GM19455 (cell line): Measurements from ENCODE around the gene FHDC1.

Source experiments
- ATAC-seq: cut with Tn5 transposase; IDR thresholded peaks from one replicate; pipeline ENCODE4 v1.9.1; 2021; ENCODE audit not compliant: unreplicated experiment

Gene FHDC1

DNA sequence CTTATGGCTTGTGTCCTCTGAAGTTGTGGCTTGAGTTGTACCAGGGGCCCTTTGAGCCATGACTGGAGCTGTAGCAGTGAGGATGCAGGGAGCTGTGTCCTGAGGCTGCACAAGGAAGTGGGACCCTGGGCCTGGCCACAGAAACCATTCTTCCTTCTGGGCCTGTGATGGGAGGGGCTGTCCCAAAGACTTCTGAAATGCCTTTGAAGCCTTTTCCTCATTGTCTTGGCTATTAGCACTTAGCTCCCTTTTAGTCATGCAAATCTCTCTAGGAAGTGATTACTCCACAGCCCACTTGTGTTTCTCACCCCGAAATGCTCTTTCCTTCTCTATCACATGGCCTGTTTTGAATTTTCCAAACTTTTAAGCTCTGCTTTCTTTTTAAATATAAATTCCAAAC, 92.4 kb downstream of the FHDC1 start:
- no peak for ATAC-seq
